Measurements from ENCODE around the gene ADGRB3. TPM values are rescaled to one million over a fixed set of nuclear protein-coding genes. Genes with fewer than 3 reads are reported as not detected.
"Not testable (repeated sequence)": the region's sequence is repeated elsewhere in the genome, so short reads cannot be mapped to it uniquely, and the experiment has no call there.

The ADGRB3 gene
- total RNA-seq, 1 donor from 2014 or later = 1.5 TPM

DNA sequence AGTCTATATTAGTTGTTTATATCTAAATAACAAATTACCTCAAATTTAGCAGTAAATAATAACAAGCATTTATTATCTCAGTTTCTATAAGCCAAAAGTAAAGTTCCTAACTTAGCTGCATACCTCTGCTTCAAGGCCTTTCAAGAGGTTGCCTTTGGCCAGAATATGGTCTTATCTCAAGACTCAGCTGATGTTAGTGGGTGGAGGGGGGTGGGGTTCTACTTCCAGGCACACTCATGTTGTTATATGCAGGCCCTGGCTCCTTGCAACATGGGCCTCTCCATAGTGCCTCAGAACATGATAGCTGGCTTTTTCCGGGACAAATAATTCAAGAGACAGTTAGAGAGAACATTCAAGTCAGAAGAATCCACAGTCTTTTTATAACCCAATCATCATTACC lies 266.0 kb downstream of the ADGRB3 start:
- H3K27me3 ChIP-seq (ENCODE audit: low read depth) = no peaks in the 10 kb centered on the region
- intact Hi-C loops (cut with micrococcal nuclease) = no loop called here
- H3K36me3 ChIP-seq = no peaks in the 10 kb centered on the region
- no peak overlapping the region for H3K4me3 ChIP-seq
- H3K9me3 ChIP-seq (replicated peaks) = no peaks in the 10 kb centered on the region
- no peak for DNase-seq
- H3K27ac ChIP-seq (replicated peaks) = no peak overlapping the region
- TF ChIP-seq CTCF (IDR thresholded peaks at IDR 0.05; ENCODE audit: borderline replicate concordance) = no peak
- no peaks in the 10 kb centered on the region for H3K4me1 ChIP-seq

DNA sequence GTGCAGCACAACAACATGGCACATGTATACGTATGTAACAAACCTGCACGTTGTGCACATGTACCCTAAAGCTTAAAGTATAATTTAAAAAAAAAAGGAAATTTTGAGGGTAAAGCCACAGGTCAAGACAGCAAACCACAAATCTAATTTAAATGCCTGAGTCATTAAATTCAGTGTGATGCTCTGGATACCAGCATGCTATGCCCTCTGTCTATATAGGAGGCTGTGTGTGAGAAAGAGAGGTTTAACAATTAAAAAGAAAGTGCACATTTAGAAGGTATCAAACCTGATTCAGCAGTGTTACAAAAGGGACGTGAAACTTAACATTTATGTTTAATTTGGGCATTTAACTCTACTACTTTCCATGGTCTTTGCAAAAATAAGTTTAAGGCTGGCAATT lies 276.3 kb downstream of the ADGRB3 start:
- intact Hi-C loops (cut with micrococcal nuclease) = no loop called here
- H3K36me3 ChIP-seq = no peaks in the 10 kb centered on the region
- TF ChIP-seq CTCF (IDR thresholded peaks at IDR 0.05; ENCODE audit: borderline replicate concordance) = no peak
- no peaks in the 10 kb centered on the region for H3K27me3 ChIP-seq (ENCODE audit: low read depth)
- H3K4me3 ChIP-seq = no peak overlapping the region
- DNase-seq = no peak
- peaks cover 6% of the 10 kb centered on the region for H3K9me3 ChIP-seq (replicated peaks)
- no peaks in the 10 kb centered on the region for H3K4me1 ChIP-seq
- H3K27ac ChIP-seq (replicated peaks) = peak overlapping the region; percentile 27

DNA sequence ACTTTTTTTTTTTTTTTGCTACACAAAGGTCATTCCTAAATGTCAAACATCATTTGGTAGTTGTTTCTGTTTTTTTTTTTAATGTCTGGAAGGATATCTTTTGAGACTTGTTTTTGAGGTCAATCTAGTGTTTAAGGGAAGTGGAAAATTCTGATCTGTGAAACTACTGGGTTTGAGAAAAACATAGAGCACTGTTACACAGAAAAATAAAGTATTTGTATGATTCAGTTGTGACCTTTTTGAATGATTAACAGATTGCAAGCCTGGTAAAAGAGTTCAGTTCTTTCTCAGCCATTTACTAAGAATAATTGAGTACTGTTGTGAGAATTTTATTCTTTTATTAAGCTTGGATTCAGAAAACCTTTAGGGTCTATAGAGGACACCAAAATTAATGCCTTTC lies 276.7 kb downstream of the ADGRB3 start:
- TF ChIP-seq CTCF (IDR thresholded peaks at IDR 0.05; ENCODE audit: borderline replicate concordance) = no peak
- DNase-seq = no peak
- Histone ChIP-seq H3K9me3 (replicated peaks) (peaks cover 6% of the 10 kb centered on the region), H3K27me3 (ENCODE audit: low read depth) (no peaks in the 10 kb centered on the region), H3K36me3 (no peaks in the 10 kb centered on the region), H3K4me3 (no peak overlapping the region), H3K4me1 (no peaks in the 10 kb centered on the region), H3K27ac (replicated peaks) (no peak overlapping the region)
- intact Hi-C loops (cut with micrococcal nuclease) = no loop called here

DNA sequence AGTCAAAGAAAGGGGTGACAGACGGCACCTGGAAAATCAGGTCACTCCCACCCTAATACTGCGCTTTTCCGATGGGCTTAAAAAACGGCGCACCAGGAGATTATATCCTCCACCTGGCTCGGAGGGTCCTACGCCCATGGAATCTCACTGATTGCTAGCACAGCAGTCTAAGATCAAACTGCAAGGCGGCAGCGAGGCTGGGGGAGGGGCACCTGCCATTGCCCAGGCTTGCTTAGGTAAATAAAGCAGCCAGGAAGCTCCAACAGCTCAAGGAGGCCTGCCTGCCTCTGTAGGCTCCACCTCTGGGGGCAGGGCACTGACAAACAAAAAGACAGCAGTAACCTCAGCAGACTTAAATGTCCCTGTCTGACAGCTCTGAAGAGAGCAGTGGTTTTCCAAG lies 277.7 kb downstream of the ADGRB3 start:
- intact Hi-C loops (cut with micrococcal nuclease); H3K4me1 ChIP-seq; H3K9me3 ChIP-seq (replicated peaks); H3K27ac ChIP-seq (replicated peaks); DNase-seq; H3K36me3 ChIP-seq; H3K4me3 ChIP-seq; H3K27me3 ChIP-seq (ENCODE audit: low read depth): not testable (repeated sequence)

DNA sequence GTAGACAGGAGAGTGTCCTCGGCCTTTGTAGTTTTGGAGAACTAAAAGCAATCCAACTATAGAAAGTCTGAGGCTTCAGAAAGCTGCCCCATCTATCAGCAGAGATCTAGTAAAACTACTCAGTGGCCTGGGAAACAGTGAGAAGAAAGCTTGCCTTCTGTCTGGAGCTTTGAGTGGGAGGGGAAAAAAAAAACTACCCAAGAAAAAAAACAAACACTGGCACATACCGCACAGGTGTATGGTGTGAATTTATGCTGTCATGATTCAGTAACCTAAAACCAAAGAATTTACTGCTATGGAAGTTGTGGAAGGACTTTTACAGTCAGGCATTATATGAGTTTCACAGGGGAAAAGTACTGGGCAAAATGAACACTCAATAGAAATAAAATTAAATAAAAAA lies 280.5 kb downstream of the ADGRB3 start:
- intact Hi-C loops (cut with micrococcal nuclease) = no loop called here
- peaks cover 3% of the 10 kb centered on the region for H3K9me3 ChIP-seq (replicated peaks)
- TF ChIP-seq CTCF (IDR thresholded peaks at IDR 0.05; ENCODE audit: borderline replicate concordance) = no peak
- H3K4me3 ChIP-seq = no peak overlapping the region
- H3K4me1 ChIP-seq = no peaks in the 10 kb centered on the region
- H3K27ac ChIP-seq (replicated peaks) = no peak overlapping the region
- H3K36me3 ChIP-seq = no peaks in the 10 kb centered on the region
- H3K27me3 ChIP-seq (ENCODE audit: low read depth) = no peaks in the 10 kb centered on the region
- no peak for DNase-seq

- Histone ChIP-seq H3K9me3 (replicated peaks) (no peaks in the 10 kb centered on the region), H3K27ac (replicated peaks) (no peak overlapping the region), H3K36me3 (no peaks in the 10 kb centered on the region), H3K27me3 (ENCODE audit: low read depth) (no peaks in the 10 kb centered on the region), H3K4me1 (no peaks in the 10 kb centered on the region), H3K4me3 (no peak overlapping the region)
- no peak for TF ChIP-seq CTCF (IDR thresholded peaks at IDR 0.05; ENCODE audit: borderline replicate concordance)
- DNase-seq = no peak
- intact Hi-C loops (cut with micrococcal nuclease) = no loop called here
Measured at GRCh38 chr6:68919537-68919936, 284.5 kb downstream of the ADGRB3 start.
